Left lung (tissue), 10 donors: ENCODE measurements around the gene AARS2. TPM values are rescaled to one million over a fixed set of nuclear protein-coding genes. Genes with fewer than 3 reads are reported as not detected.

Experiments used
- ATAC-seq: fragments of 200-7000 bp; cut with Tn5 transposase; one replicate; pipeline ENCODE4 v1.9.1; 2020; ENCODE audit warnings: moderate library complexity
- DNase-seq, 4 donors: peaks; one replicate each; pipeline ENCODE4 v3.0.0-alpha.2; 2013 to 2020
- H3K27ac ChIP-seq, 2 donors: fragments of 200-600 bp; sonication (generic) in 1 of 2; one replicate each; pipeline versions ENCODE4 v1.5.0 to v1.8.0; 2020 to 2021
- H3K27me3 ChIP-seq, 2 donors: fragments of 200-600 bp; sonication (generic) in 1 of 2; one replicate each; pipeline versions ENCODE4 v1.5.0 to v1.8.0; 2020 to 2021
- H3K36me3 ChIP-seq, 2 donors: fragments of 200-600 bp; sonication (generic) in 1 of 2; one replicate each; pipeline versions ENCODE4 v1.5.0 to v1.8.0; 2020 to 2021
- H3K4me1 ChIP-seq, 2 donors: fragments of 200-600 bp; one replicate each; pipeline ENCODE4 v1.8.0; 2021
- H3K4me3 ChIP-seq, 2 donors: fragments of 200-600 bp; sonication (generic) in 1 of 2; one replicate each; pipeline versions ENCODE4 v1.5.0 to v1.8.0; 2020 to 2021; ENCODE audit warnings: mild to moderate bottlenecking in 1 of 2
- H3K9me3 ChIP-seq, 2 donors: fragments of 200-600 bp; sonication (generic) in 1 of 2; one replicate each; pipeline versions ENCODE4 v1.5.0 to v1.8.0; 2020 to 2021
- intact Hi-C, 2 donors: fragments of 100-400 bp; cut with DNase I; formaldehyde crosslinking; loops; one replicate each; pipeline versions ENCODE4 v1.11.2 to v1.14.2; 2022
- polyA plus RNA-seq, 6 donors: library from polyadenylated mRNA; unstranded; fragments of 120-200 nt; gene quantifications; one replicate each; pipeline ENCODE4 v1.2.1, GENCODE V29; 2013; ENCODE audit not compliant: insufficient read length in 6 of 6
- total RNA-seq, 2 donors: library from RNA; stranded (reverse); fragmentation: NEBNext Ultra II Directional; extraction: Animal tissue kit (Norgen Biotek cat#: 25700); gene quantifications; one replicate each; pipeline ENCODE4 v1.2.1, GENCODE V29; 2021
- TF ChIP-seq, protein P1 (sequence below), 2 donors: fragments of 200-600 bp; sonication (generic) in 1 of 2; IDR thresholded peaks; one replicate each; pipeline versions ENCODE4 v1.5.0 to v1.8.0; 2021; ENCODE audit warnings: antibody characterized with exemption in 2 of 2
- donor health status: DM: no; HTN: yes; CAD: no.
- donor health status: DM: no; HTN: no; CAD: no.

AARS2 gene
- total and polyA plus RNA-seq, 8 donors, result 10.8 to 18.8 (median 16.2) TPM

DNA sequence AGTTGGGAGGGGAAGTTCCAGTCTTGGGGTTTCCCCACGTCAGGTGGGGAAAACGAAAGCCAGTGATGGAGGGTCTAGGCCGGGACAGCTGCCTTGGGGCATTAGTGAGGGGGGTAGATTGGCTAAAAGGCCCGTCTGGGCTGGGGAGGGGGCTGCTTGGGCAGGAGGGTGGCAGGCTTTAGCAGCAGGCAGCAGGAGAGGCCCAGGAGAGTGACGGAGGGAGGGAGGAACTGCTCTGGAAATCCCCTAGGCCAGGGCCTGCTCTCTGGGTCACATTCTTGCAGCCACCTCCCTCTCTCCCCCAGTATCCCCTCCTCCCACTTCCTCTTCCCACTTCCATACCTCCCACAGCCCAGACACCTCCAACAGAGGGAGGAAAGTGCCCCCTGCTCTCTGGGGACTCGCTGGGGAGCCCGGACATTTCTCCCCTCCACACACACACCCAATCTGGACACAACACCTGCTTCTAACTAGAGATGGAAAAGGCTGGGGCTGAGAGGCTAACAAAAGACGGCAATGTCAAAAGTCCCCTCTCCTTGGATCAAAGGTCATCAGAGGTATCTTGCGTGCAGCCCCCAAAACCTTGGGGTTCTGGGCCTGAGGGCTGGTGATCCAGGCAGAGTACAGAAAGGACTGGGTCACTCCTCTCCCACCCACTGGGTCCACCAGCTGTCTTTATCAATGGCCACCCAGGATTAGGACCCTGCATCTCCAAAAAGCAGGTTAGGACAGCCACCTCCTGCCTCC lies 49.6 kb downstream of the AARS2 start:
- H3K4me3 ChIP-seq, result peak overlapping the region; percentile 83 to 87
- no peaks in the 10 kb centered on the region for H3K9me3 ChIP-seq
- ATAC-seq (peak; percentile 42), DNase-seq (peak in 1 of 4 donors; percentile 71)
- TF ChIP-seq, protein P1, sequence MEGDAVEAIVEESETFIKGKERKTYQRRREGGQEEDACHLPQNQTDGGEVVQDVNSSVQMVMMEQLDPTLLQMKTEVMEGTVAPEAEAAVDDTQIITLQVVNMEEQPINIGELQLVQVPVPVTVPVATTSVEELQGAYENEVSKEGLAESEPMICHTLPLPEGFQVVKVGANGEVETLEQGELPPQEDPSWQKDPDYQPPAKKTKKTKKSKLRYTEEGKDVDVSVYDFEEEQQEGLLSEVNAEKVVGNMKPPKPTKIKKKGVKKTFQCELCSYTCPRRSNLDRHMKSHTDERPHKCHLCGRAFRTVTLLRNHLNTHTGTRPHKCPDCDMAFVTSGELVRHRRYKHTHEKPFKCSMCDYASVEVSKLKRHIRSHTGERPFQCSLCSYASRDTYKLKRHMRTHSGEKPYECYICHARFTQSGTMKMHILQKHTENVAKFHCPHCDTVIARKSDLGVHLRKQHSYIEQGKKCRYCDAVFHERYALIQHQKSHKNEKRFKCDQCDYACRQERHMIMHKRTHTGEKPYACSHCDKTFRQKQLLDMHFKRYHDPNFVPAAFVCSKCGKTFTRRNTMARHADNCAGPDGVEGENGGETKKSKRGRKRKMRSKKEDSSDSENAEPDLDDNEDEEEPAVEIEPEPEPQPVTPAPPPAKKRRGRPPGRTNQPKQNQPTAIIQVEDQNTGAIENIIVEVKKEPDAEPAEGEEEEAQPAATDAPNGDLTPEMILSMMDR (IDR thresholded peaks at IDR 0.05), result no peak
- H3K4me1 ChIP-seq, result peaks cover 28 to 46% of the 10 kb centered on the region in 2 donors
- H3K27ac ChIP-seq, result peak overlapping the region; percentile 85 to 90
- peaks cover 0 to 4% of the 10 kb centered on the region in 2 donors for H3K27me3 ChIP-seq
- intact Hi-C loops, result no loop called here
- peaks cover 0 to 38% of the 10 kb centered on the region in 2 donors for H3K36me3 ChIP-seq

DNA sequence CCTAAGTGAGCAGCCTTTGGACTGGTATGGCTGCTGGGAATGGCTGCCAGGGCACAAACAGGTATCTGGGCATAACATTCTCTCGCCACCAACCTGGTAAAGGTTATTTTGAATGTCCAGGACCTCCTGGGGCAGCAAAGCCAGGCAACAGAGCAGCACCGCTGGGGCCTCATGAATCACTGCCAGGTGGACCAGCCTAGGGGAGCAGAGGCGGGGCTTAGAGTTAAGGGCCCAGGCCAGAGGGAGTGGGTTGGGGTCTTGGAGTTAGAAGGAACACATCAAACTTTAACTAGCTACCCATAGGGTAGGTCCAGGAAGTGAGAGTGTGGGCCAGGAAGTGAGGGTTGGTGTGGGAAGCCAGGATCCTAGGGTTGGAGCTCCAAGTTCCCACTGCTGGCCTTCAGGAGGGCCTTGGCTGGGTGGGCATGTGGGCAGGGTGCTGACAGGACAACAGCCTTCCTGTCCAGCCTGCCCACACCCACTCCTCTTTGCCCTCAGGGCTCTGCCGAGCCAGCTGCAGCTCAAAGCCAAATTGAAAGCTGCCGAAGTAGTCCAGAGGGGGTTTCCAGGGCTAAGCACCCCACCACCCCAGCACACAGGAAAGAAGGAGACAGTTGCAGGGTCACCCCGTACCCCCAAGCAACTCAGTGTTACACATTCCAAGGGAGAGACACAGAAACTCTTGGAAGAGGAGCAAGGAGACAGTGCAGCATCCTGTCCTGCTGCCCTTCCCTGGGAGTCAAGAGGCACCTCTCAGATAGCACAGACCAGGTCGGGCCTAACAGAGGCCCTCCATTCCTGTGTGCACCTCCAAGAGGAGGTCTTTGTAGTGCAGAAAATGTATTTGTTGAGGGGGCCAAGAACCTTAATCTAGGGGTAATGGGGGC lies 50.4 kb downstream of the AARS2 start:
- Histone ChIP-seq H3K27ac (peak overlapping the region; percentile 39 to 90), H3K9me3 (no peaks in the 10 kb centered on the region), H3K36me3 (peaks cover 0 to 42% of the 10 kb centered on the region in 2 donors), H3K4me1 (peaks cover 30 to 54% of the 10 kb centered on the region in 2 donors), H3K27me3 (no peaks in the 10 kb centered on the region), H3K4me3 (peak overlapping the region; percentile 83 to 87)
- intact Hi-C loops, result no loop called here
- TF ChIP-seq, protein P1 (IDR thresholded peaks at IDR 0.05), result no peak
- DNase-seq, result no peak
- ATAC-seq, result no peak

DNA sequence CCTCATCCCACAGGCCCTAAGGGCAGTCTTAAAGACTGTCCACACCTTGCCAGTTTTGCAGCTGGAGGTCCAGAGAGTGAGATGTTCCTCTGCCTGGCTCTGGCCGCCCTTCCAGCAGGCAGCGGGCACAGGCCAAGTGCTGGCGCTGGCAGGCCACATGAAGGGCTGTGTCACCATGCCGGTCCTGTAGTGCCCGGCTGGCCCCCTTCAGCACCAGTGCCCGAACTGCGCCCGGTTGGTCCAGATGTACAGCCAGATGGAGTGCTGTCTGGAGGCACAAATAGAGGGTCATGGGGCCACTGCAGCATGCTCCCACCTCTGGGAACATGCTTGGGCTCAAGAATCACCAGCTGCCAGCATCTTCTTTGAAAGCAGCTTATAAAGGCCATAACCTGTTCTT lies 51.6 kb downstream of the AARS2 start:
- H3K4me1 ChIP-seq, result peaks cover 34 to 61% of the 10 kb centered on the region in 2 donors
- TF ChIP-seq, protein P1 (IDR thresholded peaks at IDR 0.05), result no peak
- no peak overlapping the region for H3K27ac ChIP-seq
- ATAC-seq (no peak), DNase-seq (no peak)
- H3K27me3 ChIP-seq, result no peaks in the 10 kb centered on the region
- intact Hi-C loops, result no loop called here
- H3K9me3 ChIP-seq, result no peaks in the 10 kb centered on the region
- no peak overlapping the region for H3K4me3 ChIP-seq
- H3K36me3 ChIP-seq, result peaks cover 0 to 42% of the 10 kb centered on the region in 2 donors

DNA sequence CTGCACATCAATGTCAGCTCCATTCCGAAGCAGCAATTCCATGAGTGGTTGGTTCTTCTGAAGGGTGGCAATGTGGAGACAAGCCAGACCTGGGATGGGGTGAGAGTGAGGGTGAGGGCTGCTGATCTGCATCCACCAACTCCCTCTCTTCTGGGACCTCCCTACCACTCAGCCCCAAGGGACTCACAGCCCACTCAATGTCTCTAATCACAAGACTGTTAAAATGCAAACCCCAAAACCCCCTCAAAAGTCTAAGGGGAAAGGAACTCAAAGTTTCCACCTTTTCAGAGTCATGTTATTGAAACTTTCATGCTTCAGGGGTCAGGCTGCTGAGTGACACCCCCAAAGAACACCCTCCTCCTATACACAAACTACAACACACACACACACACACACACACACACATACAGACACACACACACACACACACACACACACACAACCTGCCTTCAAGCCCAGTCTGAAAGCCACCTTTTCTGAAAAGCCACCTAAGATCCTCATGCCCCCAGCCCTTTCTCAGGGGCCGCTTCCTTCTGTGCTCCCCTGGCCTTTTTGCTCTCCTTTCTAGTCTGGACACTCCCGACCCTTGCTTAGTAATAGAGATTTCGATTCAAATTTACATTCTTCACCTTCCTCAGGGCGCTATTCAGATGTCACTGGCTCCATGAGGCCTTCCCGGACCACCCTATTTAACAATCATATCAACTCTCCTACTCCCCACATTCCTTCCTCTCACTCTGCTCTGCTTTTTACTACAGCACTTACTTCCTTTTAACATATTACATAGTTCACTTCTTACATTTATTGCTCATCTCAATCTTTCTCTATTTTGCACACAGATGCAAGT lies 52.5 kb downstream of the AARS2 start:
- ATAC-seq, result no peak
- intact Hi-C loops, result no loop called here
- Histone ChIP-seq H3K9me3 (no peaks in the 10 kb centered on the region), H3K4me1 (peaks cover 41 to 63% of the 10 kb centered on the region in 2 donors), H3K36me3 (peaks cover 0 to 42% of the 10 kb centered on the region in 2 donors), H3K27ac (no peak overlapping the region), H3K27me3 (no peaks in the 10 kb centered on the region), H3K4me3 (no peak overlapping the region)
- no peak for DNase-seq
- TF ChIP-seq, protein P1 (IDR thresholded peaks at IDR 0.05), result no peak
